LNCaP clone FGC (cell line): Measurements from ENCODE around the gene GNPTAB.
"Not testable (repeated sequence)": the region's sequence is repeated elsewhere in the genome, so short reads cannot be mapped to it uniquely, and the experiment has no call there.

Experiments used
- DNase-seq: peaks from one replicate; pipeline ENCODE4 v3.0.0-alpha.2; 2011; ENCODE audit warnings: low read depth
- H3K4me3 ChIP-seq: 2 replicates; pipeline ENCODE4 v1.5.1; 2011; ENCODE audit warnings: mild to moderate bottlenecking, low read depth, low read length, control low read depth
- CTCF ChIP-seq: IDR thresholded peaks from 2 replicates; pipeline ENCODE4 v1.5.1; 2012; ENCODE audit warnings: mild to moderate bottlenecking; ENCODE audit not compliant: control insufficient read depth, insufficient read depth; ENCODE audit errors: extremely low read depth

The GNPTAB gene

GRCh38 chr12:101738920-101739665 is 91.7 kb downstream of the GNPTAB start, which contains the start of gene SYCP3:
Gene SYCP3, minus strand, starts transcription at chr12:101739462. Its CDS starts 1,527 bp downstream, at chr12:101737935.
- no peak for DNase-seq
- H3K4me3 ChIP-seq: no peak within 1 kb of the TSS

GRCh38 chr12:101737476-101737875 is 93.3 kb downstream of the GNPTAB start:
- no peak overlapping the region for H3K4me3 ChIP-seq
- TF ChIP-seq CTCF: no peak
- DNase-seq: no peak

More at GRCh38 chr12:101738920-101739665, 91.7 kb downstream of the GNPTAB start, which contains the start of gene SYCP3:
- TF ChIP-seq CTCF: no peak

- H3K4me3 ChIP-seq, DNase-seq: not testable (repeated sequence)
Measured at GRCh38 chr12:101734482-101734881, 96.3 kb downstream of the GNPTAB start.

- DNase-seq: no peak
- no peak for TF ChIP-seq CTCF
- H3K4me3 ChIP-seq: no peak overlapping the region
Measured at GRCh38 chr12:101733166-101733565, 97.6 kb downstream of the GNPTAB start.

- H3K4me3 ChIP-seq: no peak overlapping the region
- no peak for DNase-seq
Measured at GRCh38 chr12:101732318-101732717, 98.4 kb downstream of the GNPTAB start.

GRCh38 chr12:101729842-101730241 is 100.9 kb downstream of the GNPTAB start:
- no peak for TF ChIP-seq CTCF
- H3K4me3 ChIP-seq: no peak overlapping the region
- DNase-seq: no peak

More at GRCh38 chr12:101732318-101732717, 98.4 kb downstream of the GNPTAB start:
- TF ChIP-seq CTCF: no peak

GRCh38 chr12:101727098-101727497 is 103.7 kb downstream of the GNPTAB start:
- TF ChIP-seq CTCF: no peak
- H3K4me3 ChIP-seq: no peak overlapping the region
- no peak for DNase-seq
